Measurements from ENCODE around the gene TAPBP. TPM values are rescaled to one million over a fixed set of nuclear protein-coding genes. Genes with fewer than 3 reads are reported as not detected.

Gene TAPBP
- total and polyA plus RNA-seq, 9 of the 15 experiments (the other 6 are each of a cell fraction or from before 2014, with no cell fraction given) = 5.6 to 74.0 (median 22.3) TPM

GRCh38 chr6:33251395-33252012, 62.4 kb downstream of the TAPBP start (continued):
- TF ChIP-seq ZBTB43 (CRISPR knock-in tag; IDR thresholded peaks at IDR 0.05) = no peak

GRCh38 chr6:33250731-33251130, 63.1 kb downstream of the TAPBP start:
- ATAC-seq = no peak
- no peak for FAIRE-seq
- ChIA-PET POLR2A (interaction anchor here (0.9 to 5.2 kb wide), 8 partner anchors 12 to 481 kb away, joined by 3 to 57 read pairs (median 11); partner anchors contain the start of genes RPS18 and VPS52), CTCF (ENCODE audit: low intra/inter-chr PET ratio) (no interaction called here)
- Histone ChIP-seq H3K27me3 (ENCODE audit: control insufficient read depth in 2 of 2, insufficient read depth in 2 of 2, low read length in 2 of 2) (peaks cover 0 to 6% of the 10 kb centered on the region in 2 experiments; a peak in 1 of 5 replicates), H3K27ac (ENCODE audit: extremely low read depth, low read depth, low read length) (no peak overlapping the region; the same call in 2 of the 3 replicates), H3K79me2 (ENCODE audit: control insufficient read depth, insufficient read depth, low read length) (no peaks in the 10 kb centered on the region), H2AFZ (ENCODE audit: low read depth, low read length) (no peak overlapping the region), H3K4me3 (no peak overlapping the region), H3K4me2 (ENCODE audit: insufficient read depth, low read length) (peak overlapping the region; percentile 97; the same call in 1 of the 2 replicates), H3K4me1 (replicated peaks in 1 of 2; ENCODE audit: control insufficient read depth in 2 of 2, insufficient read depth in 2 of 2, low read length in 2 of 2) (peaks cover 22 to 31% of the 10 kb centered on the region in 2 experiments), H3K9ac (ENCODE audit: insufficient read depth in 1 of 2, low read depth in 2 of 2, low read length in 2 of 2) (peak overlapping the region in 1 of 2 experiments; percentile 57; a peak in 1 of 4 replicates), H3K36me3 (ENCODE audit: control insufficient read depth, insufficient read depth, low read length) (peaks cover 22% of the 10 kb centered on the region), H4K20me1 (replicated peaks; ENCODE audit: control insufficient read depth, insufficient read depth, low read length) (no peaks in the 10 kb centered on the region), H3K9me3 (replicated peaks; ENCODE audit: control insufficient read depth, insufficient read depth, low read depth, low read length) (no peaks in the 10 kb centered on the region), H3K9me1 (ENCODE audit: control insufficient read depth, insufficient read depth, low read length) (peaks cover 4% of the 10 kb centered on the region)
- no peak for DNase-seq (ENCODE audit: extremely low read depth in 1 of 4, low spot score in 3 of 4)
- intact Hi-C loops (cut with micrococcal nuclease) (no loop called here), in situ Hi-C loops (cut with MboI) (no loop called here)
- TF ChIP-seq RUNX1 (IDR thresholded peaks at IDR 0.05; ENCODE audit: low read depth) (no peak), CCAR2 (IDR thresholded peaks at IDR 0.05; ENCODE audit: low read depth, low read length) (no peak), NRF1 (conservative IDR thresholded peaks at IDR 0.05 in 1 of 2, IDR thresholded peaks at IDR 0.05 in 1 of 2) (no peak)
- WGBS (ENCODE audit: insufficient coverage, low coverage, missing lambda C conversion rate) = 95% methylated on average over 13 of the region's 13 CpGs
- no TSS peak for BruUV-seq (replicated peaks)

Measured in K562 (cell line).